Stimulated activated CD4-positive, alpha-beta T cell treated with anti-CD3 and anti-CD28 coated beads, Interleukin-15, amount 100 ng/mL, for 48 hours (primary cell): ENCODE results near the gene DEPDC5.
"Not testable (repeated sequence)": the region's sequence is repeated elsewhere in the genome, so short reads cannot be mapped to it uniquely, and the experiment has no call there.

ENCODE experiments used
- DNase-seq, 2 donors: peaks; one replicate each; pipeline ENCODE4 v3.0.0-alpha.2; 2020; ENCODE audit warnings: low read depth in 2 of 2

Gene DEPDC5

GRCh38 chr22:31753634-31754501, at the start of gene DEPDC5:
DEPDC5 (plus strand) TSS chr22:31754019; CDS start chr22:31754922, 903 bp downstream.
- peak; percentile 91 to 94 for DNase-seq

- DNase-seq, result no peak
These were observed 46.3 kb upstream of the DEPDC5 start for GRCh38 chr22:31707519-31707918.

- DNase-seq, result not testable (repeated sequence)
These were observed 42.6 kb upstream of the DEPDC5 start for GRCh38 chr22:31711226-31711625.

- DNase-seq, result no peak
These were observed 38.6 kb upstream of the DEPDC5 start for GRCh38 chr22:31715147-31715778.

GRCh38 chr22:31719850-31720471, 33.9 kb upstream of the DEPDC5 start:
- no peak for DNase-seq

- no peak for DNase-seq
These were observed 30.1 kb upstream of the DEPDC5 start for GRCh38 chr22:31723723-31724122.

- no peak for DNase-seq
These were observed 27.1 kb upstream of the DEPDC5 start for GRCh38 chr22:31726692-31727091.

- no peak for DNase-seq
These were observed 25.0 kb upstream of the DEPDC5 start for GRCh38 chr22:31728857-31729256.

GRCh38 chr22:31730344-31730711, 23.5 kb upstream of the DEPDC5 start:
- DNase-seq, result no peak

- DNase-seq, result no peak
These were observed 21.6 kb upstream of the DEPDC5 start for GRCh38 chr22:31732089-31732829.

- no peak for DNase-seq
These were observed 20.2 kb upstream of the DEPDC5 start for GRCh38 chr22:31733580-31734079.

- no peak for DNase-seq
These were observed 19.3 kb upstream of the DEPDC5 start for GRCh38 chr22:31734512-31734911.

- DNase-seq, result no peak
These were observed 17.4 kb upstream of the DEPDC5 start for GRCh38 chr22:31736458-31736857.

- DNase-seq, result no peak
These were observed 15.9 kb upstream of the DEPDC5 start for GRCh38 chr22:31737932-31738331.

- no peak for DNase-seq
These were observed 15.3 kb upstream of the DEPDC5 start for GRCh38 chr22:31738566-31738965.

- DNase-seq, result no peak
These were observed 14.0 kb upstream of the DEPDC5 start for GRCh38 chr22:31739795-31740201.

GRCh38 chr22:31740314-31740713, 13.5 kb upstream of the DEPDC5 start:
- DNase-seq, result not testable (repeated sequence)

GRCh38 chr22:31742115-31742514, 11.7 kb upstream of the DEPDC5 start:
- no peak for DNase-seq

- no peak for DNase-seq
These were observed 11.1 kb upstream of the DEPDC5 start for GRCh38 chr22:31742682-31743081.

- no peak for DNase-seq
These were observed 9.9 kb upstream of the DEPDC5 start for GRCh38 chr22:31743871-31744270.

- DNase-seq, result no peak
These were observed 6.4 kb upstream of the DEPDC5 start for GRCh38 chr22:31747441-31747840.

- no peak for DNase-seq
These were observed 5.3 kb upstream of the DEPDC5 start for GRCh38 chr22:31748490-31748889.
